HEK293 (cell line): ENCODE results near the gene SEMA6A.

Source experiments
- CTCF ChIA-PET: fragments of 350-600 bp; formaldehyde crosslinking; extraction: SDS; loops from one replicate; lab custom pipeline; 2021; ENCODE audit warnings: antibody characterized with exemption; lab: Yijun Ruan, JAX
- POLR2A ChIA-PET: fragments of 300-600 bp; formaldehyde crosslinking; extraction: SDS; loops from one replicate; lab custom pipeline; 2020; ENCODE audit warnings: antibody characterized with exemption, inconsistent platforms; lab: Yijun Ruan, JAX
- H3K27ac ChIP-seq: fragments of 200-500 bp; sonication (Bioruptor generic); 2 replicates; pipeline ENCODE4 v1.5.1; 2014; ENCODE audit warnings: low read depth, low read length, control low read depth, inconsistent platforms; ENCODE audit errors: extremely low read depth
- H3K36me3 ChIP-seq, 2 experiments: fragments of 200-500 bp in 1 of 2; sonication (Bioruptor generic) in 1 of 2; 1 replicate in 1 of 2; 2 replicates in 1 of 2; pipeline ENCODE4 v1.5.1; 2014 to 2017; ENCODE audit warnings: inconsistent platforms in 2 of 2, low read length in 2 of 2; ENCODE audit not compliant: control insufficient read depth in 2 of 2, insufficient read depth in 1 of 2
- H3K4me1 ChIP-seq: fragments of 200-500 bp; sonication (Bioruptor generic); 2 replicates; pipeline ENCODE4 v1.5.1; 2014; ENCODE audit warnings: mild to moderate bottlenecking, low read length, inconsistent platforms; ENCODE audit not compliant: control insufficient read depth, insufficient read depth
- H3K4me3 ChIP-seq: 2 replicates; pipeline ENCODE4 v1.5.1; 2011; ENCODE audit warnings: low read depth, mild to moderate bottlenecking, control low read depth, low read length, moderate library complexity
- H3K9me3 ChIP-seq: fragments of 200-500 bp; sonication (Bioruptor generic); 2 replicates; pipeline ENCODE4 v1.5.1; 2014; ENCODE audit warnings: low read depth, low read length, inconsistent platforms; ENCODE audit not compliant: control insufficient read depth, insufficient read depth
- GLIS2 ChIP-seq: fragments of 450-650 bp; formaldehyde crosslinking; IDR thresholded peaks from 2 replicates; pipeline ENCODE4 v1.5.1; 2016; ENCODE audit warnings: missing biosample characterization, missing genetic modification characterization
- IKZF3 ChIP-seq: fragments of 450-650 bp; IDR thresholded peaks from 2 replicates; pipeline ENCODE4 v1.5.0; 2018; ENCODE audit warnings: missing biosample characterization, mild to moderate bottlenecking, missing genetic modification characterization, moderate library complexity
- MZF1 ChIP-seq: fragments of 450-650 bp; formaldehyde crosslinking; IDR thresholded peaks from 2 replicates; pipeline ENCODE4 v1.5.1; 2017; ENCODE audit warnings: missing biosample characterization, missing genetic modification characterization, borderline replicate concordance
- OVOL3 ChIP-seq: fragments of 450-650 bp; formaldehyde crosslinking; IDR thresholded peaks from 2 replicates; pipeline ENCODE4 v1.5.1; 2016; ENCODE audit warnings: missing biosample characterization, missing genetic modification characterization
- PRDM6 ChIP-seq: fragments of 450-650 bp; formaldehyde crosslinking; IDR thresholded peaks from 2 replicates; pipeline ENCODE4 v1.5.1; 2017; ENCODE audit warnings: missing biosample characterization, missing genetic modification characterization
- SP7 ChIP-seq: fragments of 450-650 bp; formaldehyde crosslinking; IDR thresholded peaks from 2 replicates; pipeline ENCODE4 v1.5.1; 2016; ENCODE audit warnings: missing biosample characterization, missing genetic modification characterization
- ZFHX2 ChIP-seq: fragments of 450-650 bp; formaldehyde crosslinking; conservative IDR thresholded peaks from 2 replicates; pipeline ENCODE4 v1.5.1; 2016; ENCODE audit warnings: missing biosample characterization, missing genetic modification characterization
- ZIC2 ChIP-seq: fragments of 450-650 bp; formaldehyde crosslinking; IDR thresholded peaks from 2 replicates; pipeline ENCODE4 v1.5.1; 2016; ENCODE audit warnings: missing biosample characterization, missing genetic modification characterization
- ZNF148 ChIP-seq: fragments of 450-650 bp; formaldehyde crosslinking; IDR thresholded peaks from 2 replicates; pipeline ENCODE4 v1.5.0; 2017; ENCODE audit warnings: missing biosample characterization, missing genetic modification characterization, borderline replicate concordance
- ZNF239 ChIP-seq: fragments of 450-650 bp; formaldehyde crosslinking; IDR thresholded peaks from 2 replicates; pipeline ENCODE4 v1.5.1; 2016; ENCODE audit warnings: missing biosample characterization, missing genetic modification characterization
- ZNF292 ChIP-seq: fragments of 450-650 bp; formaldehyde crosslinking; IDR thresholded peaks from 2 replicates; pipeline ENCODE4 v1.5.1; 2016; ENCODE audit warnings: low read depth, missing biosample characterization, missing genetic modification characterization, borderline replicate concordance
- ZNF366 ChIP-seq: fragments of 450-650 bp; formaldehyde crosslinking; conservative IDR thresholded peaks from 2 replicates; pipeline ENCODE4 v1.5.1; 2016; ENCODE audit warnings: missing biosample characterization, missing genetic modification characterization
- ZNF501 ChIP-seq: fragments of 450-650 bp; formaldehyde crosslinking; IDR thresholded peaks from 2 replicates; pipeline ENCODE4 v1.5.1; 2016; ENCODE audit warnings: missing biosample characterization, missing genetic modification characterization
- ZNF510 ChIP-seq: fragments of 450-650 bp; formaldehyde crosslinking; IDR thresholded peaks from 2 replicates; pipeline ENCODE4 v1.5.1; 2018; ENCODE audit warnings: mild to moderate bottlenecking, missing genetic modification characterization, missing biosample characterization; ENCODE audit not compliant: insufficient replicate concordance
- ZNF555 ChIP-seq: fragments of 450-650 bp; formaldehyde crosslinking; conservative IDR thresholded peaks from 2 replicates; pipeline ENCODE4 v1.5.1; 2017; ENCODE audit warnings: missing biosample characterization, mild to moderate bottlenecking, missing genetic modification characterization, inconsistent platforms
- ZNF558 ChIP-seq: fragments of 450-650 bp; formaldehyde crosslinking; IDR thresholded peaks from 2 replicates; pipeline ENCODE4 v1.5.1; 2016; ENCODE audit warnings: missing biosample characterization, missing genetic modification characterization
- ZNF585B ChIP-seq: fragments of 450-650 bp; formaldehyde crosslinking; IDR thresholded peaks from 2 replicates; pipeline ENCODE4 v1.5.1; 2016; ENCODE audit warnings: missing biosample characterization, missing genetic modification characterization
- ZNF629 ChIP-seq: fragments of 450-650 bp; formaldehyde crosslinking; IDR thresholded peaks from 2 replicates; pipeline ENCODE4 v1.5.1; 2017; ENCODE audit warnings: missing biosample characterization, missing genetic modification characterization
- ZNF639 ChIP-seq: fragments of 450-650 bp; formaldehyde crosslinking; IDR thresholded peaks from 2 replicates; pipeline ENCODE4 v1.5.1; 2016; ENCODE audit warnings: missing biosample characterization, missing genetic modification characterization
- ZNF654 ChIP-seq: fragments of 450-650 bp; formaldehyde crosslinking; IDR thresholded peaks from 2 replicates; pipeline ENCODE4 v1.5.1; 2016; ENCODE audit warnings: low read depth, missing biosample characterization, missing genetic modification characterization
- ZNF660 ChIP-seq: fragments of 450-650 bp; IDR thresholded peaks from 2 replicates; pipeline ENCODE4 v1.5.1; 2018; ENCODE audit warnings: missing biosample characterization, mild to moderate bottlenecking, missing genetic modification characterization
- ZNF692 ChIP-seq: fragments of 450-650 bp; formaldehyde crosslinking; IDR thresholded peaks from 2 replicates; pipeline ENCODE4 v1.5.1; 2016; ENCODE audit warnings: missing biosample characterization, missing genetic modification characterization
- ZNF704 ChIP-seq: fragments of 450-650 bp; formaldehyde crosslinking; IDR thresholded peaks from 2 replicates; pipeline ENCODE4 v1.5.1; 2016; ENCODE audit warnings: missing biosample characterization, missing genetic modification characterization
- ZNF768 ChIP-seq: fragments of 450-650 bp; formaldehyde crosslinking; IDR thresholded peaks from 2 replicates; pipeline ENCODE4 v1.5.1; 2018; ENCODE audit warnings: missing biosample characterization, mild to moderate bottlenecking, missing genetic modification characterization
- ZNF792 ChIP-seq: fragments of 450-650 bp; formaldehyde crosslinking; IDR thresholded peaks from 2 replicates; pipeline ENCODE4 v1.5.1; 2016; ENCODE audit warnings: missing biosample characterization, missing genetic modification characterization

Gene SEMA6A

GRCh38 chr5:116439905-116440304, 134.7 kb downstream of the SEMA6A start:
- Histone ChIP-seq H3K27ac (no peak overlapping the region), H3K4me1 (peaks cover 3% of the 10 kb centered on the region), H3K9me3 (no peaks in the 10 kb centered on the region), H3K36me3 (peaks cover 0 to 4% of the 10 kb centered on the region in 2 experiments; a peak in 1 of 3 replicates), H3K4me3 (no peak overlapping the region)
- no peak for TF ChIP-seq ZNF501 (tag by site-specific recombination)
- TF ChIP-seq OVOL3, result no peak
- no peak for TF ChIP-seq ZNF768 (tag by site-specific recombination)
- no peak for TF ChIP-seq ZNF585B
- no peak for TF ChIP-seq ZNF558
- TF ChIP-seq ZNF792, result no peak
- no peak for TF ChIP-seq ZNF366 (tag by site-specific recombination)
- no peak for TF ChIP-seq PRDM6
- no peak for TF ChIP-seq ZNF704 (tag by site-specific recombination)
- no peak for TF ChIP-seq IKZF3 (tag by site-specific recombination)
- TF ChIP-seq ZNF629 (tag by site-specific recombination), result no peak
- POLR2A ChIA-PET, result no interaction called here
- CTCF ChIA-PET, result no interaction called here

- CTCF ChIA-PET, result interaction anchor here (0.5 kb wide), 1 partner anchor 1015 kb away, joined by 3 read pairs; no protein-coding TSS in a partner anchor
- H3K4me1 ChIP-seq, result peaks cover 3% of the 10 kb centered on the region
- POLR2A ChIA-PET, result no interaction called here
- no peak for TF ChIP-seq ZFHX2
- TF ChIP-seq ZNF654 (tag by site-specific recombination), result no peak
- no peak for TF ChIP-seq ZNF239 (tag by site-specific recombination)
- no peak for TF ChIP-seq ZIC2 (tag by site-specific recombination)
- TF ChIP-seq ZNF639 (tag by site-specific recombination), result no peak
- no peak for TF ChIP-seq ZNF660
- no peak for TF ChIP-seq GLIS2 (tag by site-specific recombination)
- TF ChIP-seq SP7 (tag by site-specific recombination), result no peak
- no peak for TF ChIP-seq ZNF501 (tag by site-specific recombination)
- TF ChIP-seq ZNF555 (tag by site-specific recombination), result no peak
- no peak for TF ChIP-seq ZNF292
- no peak for TF ChIP-seq ZNF692 (tag by site-specific recombination)
- no peak for TF ChIP-seq ZNF148 (tag by site-specific recombination)
- TF ChIP-seq ZNF510, result no peak
- TF ChIP-seq MZF1, result no peak
Measured at GRCh38 chr5:116438979-116439554, 135.6 kb downstream of the SEMA6A start.

More at GRCh38 chr5:116438979-116439554, 135.6 kb downstream of the SEMA6A start:
- H3K27ac ChIP-seq, result no peak overlapping the region
- H3K4me3 ChIP-seq, result no peak overlapping the region
- no peaks in the 10 kb centered on the region for H3K36me3 ChIP-seq
- H3K9me3 ChIP-seq, result no peaks in the 10 kb centered on the region
